GM19463 (cell line): ENCODE measurements around the gene HOXB5.

Experiments used
- ATAC-seq: cut with Tn5 transposase; IDR thresholded peaks from one replicate; pipeline ENCODE4 v1.9.1; 2021; ENCODE audit warnings: mild to moderate bottlenecking, moderate library complexity; ENCODE audit not compliant: unreplicated experiment

HOXB5 gene

GRCh38 chr17:48551214-48551555, 42.4 kb downstream of the HOXB5 start:
- ATAC-seq = no peak

DNA sequence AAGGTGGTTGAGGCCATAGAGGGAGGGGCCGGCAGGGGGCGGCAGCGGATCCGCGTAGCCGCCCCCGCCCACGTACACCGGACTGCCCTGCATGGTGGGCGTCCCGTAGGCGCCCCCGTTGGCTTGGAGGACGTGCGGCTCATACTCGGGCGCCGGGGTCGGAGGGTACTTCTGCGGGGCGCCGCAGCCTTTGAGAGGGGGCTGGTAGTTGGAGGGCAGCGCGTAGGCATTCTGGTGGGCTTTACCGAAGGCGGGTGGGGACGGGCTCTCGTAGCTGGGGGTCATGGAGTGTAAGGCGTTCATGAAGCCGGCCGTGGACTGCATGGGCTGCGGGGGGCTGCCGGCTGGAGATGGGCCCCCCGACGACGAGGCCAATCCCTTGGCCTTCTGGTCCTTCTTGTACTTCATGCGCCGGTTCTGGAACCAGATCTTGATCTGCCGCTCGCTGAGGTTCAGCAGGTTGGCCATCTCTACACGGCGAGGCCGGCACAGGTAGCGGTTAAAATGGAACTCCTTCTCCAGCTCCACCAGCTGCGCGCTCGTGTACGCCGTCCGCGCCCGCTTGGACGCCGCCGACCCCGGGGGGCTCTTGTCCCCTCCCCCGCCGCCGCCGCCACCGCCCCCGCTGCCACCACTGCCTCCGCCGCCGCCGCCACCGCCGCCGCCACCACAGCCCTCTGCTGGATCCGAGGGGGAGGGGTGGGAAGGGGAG, 42.9 kb downstream of the HOXB5 start:
- ATAC-seq = no peak

- no peak for ATAC-seq
Observed at GRCh38 chr17:48549914-48550501, 43.6 kb downstream of the HOXB5 start.

- ATAC-seq = no peak
Observed at GRCh38 chr17:48549281-48549630, 44.3 kb downstream of the HOXB5 start.

GRCh38 chr17:48548523-48549280, 44.9 kb downstream of the HOXB5 start:
- ATAC-seq = no peak

DNA sequence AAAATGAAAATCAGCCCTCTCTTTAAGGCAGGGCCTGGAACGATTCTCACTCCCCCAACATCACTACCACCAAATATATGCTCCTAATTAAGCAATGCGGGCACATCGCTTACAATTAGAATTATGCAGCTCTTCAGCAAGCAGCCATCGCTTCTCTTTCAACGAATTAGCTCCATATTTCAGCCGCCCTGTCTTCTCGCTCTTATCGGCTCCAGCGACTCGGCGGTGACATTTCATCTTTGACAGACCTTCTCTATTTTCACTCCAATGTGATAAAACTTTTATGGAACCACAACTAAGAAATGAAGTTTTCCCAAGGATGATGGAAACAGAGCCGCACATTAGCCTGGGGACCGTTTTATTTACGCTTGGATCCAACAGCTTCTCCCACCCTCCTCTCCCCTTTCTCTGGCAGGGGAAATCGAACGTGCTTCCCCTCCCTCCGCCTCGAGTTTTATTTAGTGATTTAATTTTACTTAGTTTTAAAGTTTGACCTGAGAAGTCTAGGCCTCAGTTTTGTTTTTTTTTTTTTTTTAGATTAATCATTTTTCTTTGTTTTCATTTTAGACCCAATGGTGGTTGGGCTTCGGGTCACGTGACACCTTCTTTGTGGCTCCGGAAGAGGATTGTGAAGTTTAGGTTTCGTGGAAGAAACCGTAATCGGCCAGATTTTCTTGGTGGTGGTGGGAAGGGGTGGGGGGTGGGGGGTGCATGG, 45.6 kb downstream of the HOXB5 start:
- ATAC-seq = no peak

GRCh38 chr17:48546924-48547807, 46.4 kb downstream of the HOXB5 start:
- ATAC-seq = no peak

GRCh38 chr17:48546137-48546923, 47.2 kb downstream of the HOXB5 start:
- no peak for ATAC-seq

- no peak for ATAC-seq
Observed at GRCh38 chr17:48545539-48545938, 48.0 kb downstream of the HOXB5 start.

- no peak for ATAC-seq
Observed at GRCh38 chr17:48545022-48545375, 48.6 kb downstream of the HOXB5 start, which contains the start of gene HOXB2. Gene HOXB2, minus strand, starts transcription at chr17:48545109. Its CDS starts 198 bp downstream, at chr17:48544911.

DNA sequence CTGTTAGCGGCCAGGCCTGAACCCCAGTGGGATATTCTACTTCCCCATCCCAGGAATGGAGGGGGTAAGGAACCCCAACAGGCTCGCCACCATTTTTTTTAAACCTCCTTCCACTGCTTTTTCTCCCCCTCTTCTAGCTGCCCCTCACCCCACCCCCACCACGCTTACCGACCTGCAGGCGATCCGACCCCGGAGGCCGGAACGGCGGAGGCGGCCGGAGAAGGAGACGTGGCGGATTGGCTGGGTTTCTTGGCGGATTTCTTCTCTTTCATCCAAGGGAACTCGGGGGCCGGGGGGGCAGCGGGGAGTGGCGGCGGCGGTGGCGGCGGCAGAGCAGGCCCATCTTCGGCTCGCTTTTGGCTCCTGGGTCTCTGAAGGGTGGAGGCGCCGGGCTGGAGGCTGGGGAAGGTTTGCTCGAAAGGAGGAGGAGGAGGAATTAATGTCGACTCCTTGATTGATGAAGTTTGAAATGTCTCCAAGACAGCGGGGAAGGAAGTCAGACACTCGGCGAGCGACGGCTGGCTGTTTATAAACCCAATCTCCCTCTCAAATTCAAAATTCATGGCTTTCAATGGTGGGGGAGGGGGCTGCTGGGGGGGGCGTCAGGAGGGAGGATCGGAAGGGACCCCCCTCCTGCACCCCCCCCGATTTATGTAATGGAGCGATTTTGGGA, 49.1 kb downstream of the HOXB5 start:
- ATAC-seq = no peak

- ATAC-seq = no peak
Observed at GRCh38 chr17:48543854-48544348, 49.7 kb downstream of the HOXB5 start.

- ATAC-seq = peak; percentile 47
Observed at GRCh38 chr17:48543107-48543853, 50.3 kb downstream of the HOXB5 start.

DNA sequence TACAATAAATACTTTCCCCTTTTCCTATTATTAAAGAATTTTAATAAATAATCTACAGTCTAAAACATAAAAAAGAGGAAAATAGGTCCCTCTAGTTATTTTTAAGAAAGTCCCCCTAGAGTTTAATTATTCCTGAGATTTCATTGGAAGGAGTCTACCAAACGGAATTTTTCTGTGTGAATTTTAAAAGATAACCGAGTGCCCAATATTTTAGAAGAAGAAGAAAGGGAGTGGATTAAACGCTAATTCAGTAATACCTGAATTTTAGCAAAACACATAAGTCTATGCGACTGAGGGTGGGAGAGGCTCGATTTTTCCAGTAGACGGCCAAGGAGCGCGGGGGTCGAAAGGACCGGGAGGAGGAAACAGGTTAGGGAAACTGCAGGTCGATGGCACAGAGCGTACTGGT, 50.9 kb downstream of the HOXB5 start:
- no peak for ATAC-seq

DNA sequence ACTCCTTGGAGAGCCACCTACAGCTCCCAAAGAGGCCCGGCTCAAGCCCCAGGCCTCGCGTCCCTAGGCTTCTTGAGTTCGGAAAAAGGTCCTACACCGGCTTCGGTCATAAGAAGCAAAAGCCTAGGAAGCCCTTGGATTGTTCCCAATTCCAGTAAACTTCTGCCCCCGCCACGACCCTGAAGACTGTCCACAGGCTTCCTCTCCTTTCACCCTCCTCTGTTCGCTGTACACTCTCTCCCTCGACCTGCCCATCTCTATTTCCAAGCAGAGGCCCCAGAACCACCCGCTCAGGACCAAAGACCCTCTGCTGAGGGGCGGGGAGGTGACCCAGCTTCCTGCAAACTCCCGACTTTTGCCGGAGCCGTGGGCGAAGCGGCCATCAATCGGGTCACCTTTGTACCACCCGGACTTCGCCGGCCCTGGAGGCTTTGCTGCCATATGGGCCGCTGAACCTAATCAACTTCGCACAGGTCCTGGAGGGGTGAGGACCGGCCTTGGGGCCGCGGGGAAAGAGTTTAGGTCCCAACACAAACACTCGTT, 51.4 kb downstream of the HOXB5 start:
- ATAC-seq = no peak

DNA sequence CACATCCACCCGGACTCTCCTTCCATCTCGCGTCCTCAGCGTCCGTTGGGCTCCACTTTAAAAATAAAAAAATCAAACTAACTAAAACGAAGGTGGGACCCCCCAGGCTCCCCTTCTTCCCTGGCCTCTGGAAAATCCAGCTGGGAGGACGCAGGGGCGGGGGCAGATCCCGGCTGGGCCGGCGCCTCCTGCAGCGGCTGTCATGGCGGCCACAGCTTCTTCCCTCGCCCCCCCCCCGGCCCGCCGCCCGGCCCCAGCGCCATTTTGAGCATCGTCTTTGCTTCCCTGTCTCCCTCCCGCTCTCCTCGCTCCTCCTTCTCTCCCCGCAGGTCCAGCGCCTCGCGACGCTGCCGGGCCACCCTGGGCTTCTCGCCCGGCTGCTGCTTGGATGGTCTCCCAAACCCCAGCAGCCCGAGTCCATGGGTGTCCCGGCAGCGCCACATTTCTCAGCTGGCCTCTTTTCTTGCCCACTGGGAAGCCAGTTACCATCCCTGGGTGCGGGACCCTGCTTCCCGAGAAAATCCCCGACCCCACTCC, 51.9 kb downstream of the HOXB5 start:
- ATAC-seq = no peak
